HepG2 (cell line): ENCODE results near the gene LZTR1. TPM values are rescaled to one million over a fixed set of nuclear protein-coding genes. Genes with fewer than 3 reads are reported as not detected.

Experiments
- DMAP1 ChIP-seq: IDR thresholded peaks from 2 replicates; pipeline ENCODE4 v1.6.1; 2016
- EHMT2 ChIP-seq: fragments of 200-600 bp; sonication (generic); IDR thresholded peaks from 2 replicates; pipeline ENCODE4 v1.7.0; 2017; ENCODE audit warnings: antibody characterized with exemption, low read depth, low read length, borderline replicate concordance
- FOXP1 ChIP-seq, 2 experiments: fragments of 450-650 bp in 1 of 2; IDR thresholded peaks; 2 replicates each; pipeline ENCODE4 v1.6.1; 2017 to 2018; ENCODE audit warnings: antibody characterized with exemption in 1 of 2
- GABPA ChIP-seq, 2 experiments: IDR thresholded peaks; 2 replicates each; pipeline ENCODE4 v1.6.1; 2011 to 2016; ENCODE audit warnings: low read depth in 2 of 2, low read length in 1 of 2, missing biosample characterization in 1 of 2, missing genetic modification characterization in 1 of 2
- HNF4A ChIP-seq: sonication (generic); formaldehyde crosslinking; IDR thresholded peaks from 2 replicates; pipeline ENCODE4 v1.4.0; 2020; ENCODE audit warnings: missing genetic modification reagents
- KDM6A ChIP-seq: IDR thresholded peaks from 2 replicates; pipeline ENCODE4 v1.6.1; 2016; ENCODE audit warnings: low read depth
- MIXL1 ChIP-seq: IDR thresholded peaks from 2 replicates; pipeline ENCODE4 v1.6.1; 2016
- PAF1 ChIP-seq: IDR thresholded peaks from 2 replicates; pipeline ENCODE4 v1.6.1; 2016; ENCODE audit warnings: missing genetic modification reagents, missing compliant biosample characterization
- RXRB ChIP-seq: IDR thresholded peaks from 2 replicates; pipeline ENCODE4 v1.6.1; 2016; ENCODE audit warnings: borderline replicate concordance, missing genetic modification reagents, missing compliant biosample characterization
- SKI ChIP-seq: fragments of 450-650 bp; IDR thresholded peaks from one replicate; pipeline ENCODE4 v1.6.1; 2018; ENCODE audit warnings: mild to moderate bottlenecking; ENCODE audit not compliant: partially characterized antibody
- SMARCC2 ChIP-seq: fragments of 450-650 bp; IDR thresholded peaks from 2 replicates; pipeline ENCODE4 v1.6.1; 2017; ENCODE audit warnings: antibody characterized with exemption, mild to moderate bottlenecking
- TFE3 ChIP-seq: IDR thresholded peaks from 2 replicates; pipeline ENCODE4 v1.6.1; 2016
- TGIF2 ChIP-seq: IDR thresholded peaks from 2 replicates; pipeline ENCODE4 v1.6.1; 2016; ENCODE audit warnings: control low read depth, missing compliant biosample characterization
- USF2 ChIP-seq, 2 experiments: sonication (generic) in 1 of 2; formaldehyde crosslinking in 1 of 2; IDR thresholded peaks; 2 replicates each; pipeline versions ENCODE4 v1.5.1 to v1.6.1; 2011 to 2020; ENCODE audit warnings: borderline replicate concordance in 1 of 2, low read depth in 1 of 2, low read length in 1 of 2, mild to moderate bottlenecking in 1 of 2, missing genetic modification reagents in 1 of 2, moderate library complexity in 1 of 2
- ZFP91 ChIP-seq: sonication (generic); formaldehyde crosslinking; IDR thresholded peaks from 2 replicates; pipeline ENCODE4 v1.9.0; 2022; ENCODE audit warnings: missing genetic modification reagents, mild to moderate bottlenecking, borderline replicate concordance
- ZNF138 ChIP-seq: sonication (generic); formaldehyde crosslinking; IDR thresholded peaks from 2 replicates; pipeline ENCODE4 v1.5.0; 2020; ENCODE audit warnings: mild to moderate bottlenecking, low read depth, missing genetic modification reagents
- ZNF274 ChIP-seq: sonication (generic); formaldehyde crosslinking; IDR thresholded peaks from 2 replicates; pipeline ENCODE4 v1.5.1; 2020; ENCODE audit warnings: mild to moderate bottlenecking, missing genetic modification reagents
- ZNF276 ChIP-seq: sonication (generic); formaldehyde crosslinking; IDR thresholded peaks from 2 replicates; pipeline ENCODE4 v1.4.0; 2020; ENCODE audit warnings: mild to moderate bottlenecking, low read depth, missing genetic modification reagents
- ZNF737 ChIP-seq: sonication (generic); formaldehyde crosslinking; IDR thresholded peaks from 2 replicates; pipeline ENCODE4 v1.5.0; 2020; ENCODE audit warnings: missing genetic modification reagents, mild to moderate bottlenecking, borderline replicate concordance
- ZSCAN5A ChIP-seq: sonication (generic); formaldehyde crosslinking; IDR thresholded peaks from 2 replicates; pipeline ENCODE4 v1.8.0; 2022; ENCODE audit warnings: mild to moderate bottlenecking, missing genetic modification reagents, borderline replicate concordance
- polyA plus RNA-seq, 8 experiments: library from polyadenylated mRNA; depleted of rRNA in 3 of 8; stranded (reverse) in 7 of 8; unstranded in 1 of 8; fragments of >200 nt; fragmentation: Illumina TruSeq in 4 of 8; extraction: Trizol in 4 of 8; gene quantifications; 2 replicates each; pipeline versions ENCODE4 v1.2.1 to v1.2.3, GENCODE V29; 2011 to 2016; ENCODE audit warnings: low read depth in 4 of 8, missing spikeins in 1 of 8, mixed read lengths in 1 of 8; ENCODE audit not compliant: insufficient read depth in 1 of 8
- total RNA-seq, 5 experiments: library from RNA; depleted of rRNA; stranded (reverse); fragments of >200 nt; fragmentation: Illumina TruSeq; extraction: Trizol; gene quantifications; 2 replicates each; pipeline ENCODE4 v1.2.3, GENCODE V29; 2016; ENCODE audit warnings: low read depth in 1 of 5

Gene LZTR1
- total and polyA plus RNA-seq, 2 of the 13 experiments (the other 11 are each of a cell fraction or from before 2014, with no cell fraction given), result 21.8 to 22.4 TPM

GRCh38 chr22:20952544-20953341 lies 29.4 kb upstream of the LZTR1 start (continued):
- TF ChIP-seq USF2 (IDR thresholded peaks at IDR 0.05; ENCODE audit: low read depth, low read length) (no peak), USF2 (CRISPR knock-in tag; IDR thresholded peaks at IDR 0.05; ENCODE audit: borderline replicate concordance) (no peak), ZSCAN5A (CRISPR knock-in tag) (no peak), SMARCC2 (no peak), MIXL1 (CRISPR knock-in tag) (0 out of 2 replicates have a peak, but pooled peaks have one; percentile 8), SKI (peak; percentile 57), PAF1 (no peak), EHMT2 (no peak), TGIF2 (CRISPR knock-in tag) (no peak; the same call in 1 of the 2 replicates), HNF4A (CRISPR knock-in tag) (peak; percentile 90), ZFP91 (CRISPR knock-in tag) (no peak), ZNF737 (CRISPR knock-in tag) (no peak), ZNF138 (CRISPR knock-in tag) (no peak), GABPA (IDR thresholded peaks at IDR 0.05; ENCODE audit: low read depth, low read length) (no peak), GABPA (CRISPR knock-in tag; IDR thresholded peaks at IDR 0.05; ENCODE audit: low read depth) (no peak), KDM6A (CRISPR knock-in tag) (0 out of 2 replicates have a peak, but pooled peaks have one; percentile 39), FOXP1 (IDR thresholded peaks at IDR 0.05) (no peak), FOXP1 (CRISPR knock-in tag; IDR thresholded peaks at IDR 0.05) (peak; percentile 58; the same call in 1 of the 2 replicates), ZNF274 (peak; percentile 45; the same call in 1 of the 2 replicates), DMAP1 (CRISPR knock-in tag) (no peak), TFE3 (CRISPR knock-in tag) (no peak; the same call in 1 of the 2 replicates), RXRB (CRISPR knock-in tag) (peak; percentile 45; the same call in 1 of the 2 replicates), ZNF276 (CRISPR knock-in tag) (no peak)
